WTC11 (cell line): ENCODE results near the gene SOX18. TPM values are rescaled to one million over a fixed set of nuclear protein-coding genes. Genes with fewer than 3 reads are reported as not detected.

Source experiments
- ATAC-seq: fragments of 200-7000 bp; cut with Tn5 transposase; 2 replicates; pipeline ENCODE4 v1.10.0; 2021; ENCODE audit warnings: mild to moderate bottlenecking, moderate library complexity
- CTCF ChIA-PET: fragments of 300-600 bp; sonication (Branson Sonifier 250); formaldehyde crosslinking; loops from one replicate; lab custom pipeline; 2021; ENCODE audit warnings: antibody characterized with exemption; lab: Charles Lee
- POLR2A ChIA-PET: fragments of 350-600 bp; sonication (Branson Sonifier 250); formaldehyde crosslinking; loops from one replicate; lab custom pipeline; 2021; ENCODE audit warnings: antibody characterized with exemption; lab: Charles Lee
- DNase-seq: peaks from one replicate; pipeline ENCODE4 v3.0.0; 2021; ENCODE audit warnings: low spot score
- H3K27ac Mint-ChIP-seq: 2 replicates; pipeline ENCODE4 v1.8.0; 2021; ENCODE audit warnings: mixed read lengths
- H3K27me3 Mint-ChIP-seq: 2 replicates; pipeline ENCODE4 v1.8.0; 2021; ENCODE audit warnings: low read depth, mild to moderate bottlenecking, moderate library complexity, mixed read lengths
- H3K36me3 Mint-ChIP-seq: 2 replicates; pipeline ENCODE4 v1.8.0; 2021; ENCODE audit warnings: mixed read lengths
- H3K4me1 Mint-ChIP-seq: 2 replicates; pipeline ENCODE4 v1.8.0; 2022; ENCODE audit warnings: mixed read lengths
- H3K4me3 Mint-ChIP-seq: 2 replicates; pipeline ENCODE4 v1.8.0; 2021; ENCODE audit warnings: mild to moderate bottlenecking, moderate library complexity, mixed read lengths
- H3K9me3 Mint-ChIP-seq: 2 replicates; pipeline ENCODE4 v1.8.0; 2021; ENCODE audit warnings: mixed read lengths
- AR ChIP-seq: fragments of 250-450 bp; sonication (Bioruptor Pico); IDR thresholded peaks from 2 replicates; pipeline ENCODE4 v1.9.0; 2021; ENCODE audit warnings: mild to moderate bottlenecking
- CREM ChIP-seq: sonication (generic); formaldehyde crosslinking; IDR thresholded peaks from 2 replicates; pipeline ENCODE4 v1.8.1; 2022; ENCODE audit warnings: mild to moderate bottlenecking, missing genetic modification reagents, moderate library complexity
- CTCF ChIP-seq: fragments of 200-600 bp; IDR thresholded peaks from 2 replicates; pipeline ENCODE4 v1.8.0; 2022; ENCODE audit warnings: antibody characterized with exemption
- E2F1 ChIP-seq: sonication (generic); formaldehyde crosslinking; IDR thresholded peaks from 2 replicates; pipeline ENCODE4 v1.8.0; 2022; ENCODE audit warnings: mild to moderate bottlenecking, missing genetic modification reagents
- ELF4 ChIP-seq: sonication (generic); formaldehyde crosslinking; IDR thresholded peaks from 2 replicates; pipeline ENCODE4 v1.8.1; 2022; ENCODE audit warnings: low read depth, mild to moderate bottlenecking, moderate library complexity, missing genetic modification reagents
- FOXP1 ChIP-seq: sonication (generic); formaldehyde crosslinking; IDR thresholded peaks from 2 replicates; pipeline ENCODE4 v1.8.0; 2022; ENCODE audit warnings: missing genetic modification reagents, mild to moderate bottlenecking, moderate library complexity, borderline replicate concordance
- JUN ChIP-seq: sonication (generic); formaldehyde crosslinking; IDR thresholded peaks from 2 replicates; pipeline ENCODE4 v1.8.0; 2023; ENCODE audit warnings: mild to moderate bottlenecking, missing genetic modification reagents
- MAX ChIP-seq: sonication (generic); formaldehyde crosslinking; IDR thresholded peaks from 2 replicates; pipeline ENCODE4 v1.8.0; 2022; ENCODE audit warnings: mild to moderate bottlenecking, missing genetic modification reagents
- NFATC4 ChIP-seq: fragments of 250-450 bp; sonication (Bioruptor Pico); IDR thresholded peaks from 2 replicates; pipeline ENCODE4 v1.9.0; 2021; ENCODE audit warnings: mild to moderate bottlenecking
- NFE2L1 ChIP-seq: sonication (generic); formaldehyde crosslinking; IDR thresholded peaks from 2 replicates; pipeline ENCODE4 v1.8.1; 2023; ENCODE audit warnings: missing genetic modification reagents
- OVOL2 ChIP-seq: fragments of 250-450 bp; sonication (Bioruptor Pico); IDR thresholded peaks from 2 replicates; pipeline ENCODE4 v1.9.0; 2021; ENCODE audit warnings: mild to moderate bottlenecking, borderline replicate concordance
- SOX15 ChIP-seq: fragments of 250-450 bp; sonication (Bioruptor Pico); IDR thresholded peaks from 2 replicates; pipeline ENCODE4 v1.9.0; 2021; ENCODE audit warnings: mild to moderate bottlenecking
- TCF7 ChIP-seq: sonication (generic); formaldehyde crosslinking; IDR thresholded peaks from 2 replicates; pipeline ENCODE4 v1.8.0; 2022; ENCODE audit warnings: mild to moderate bottlenecking, low read depth, missing genetic modification reagents, moderate library complexity
- TP53 ChIP-seq: sonication (generic); formaldehyde crosslinking; IDR thresholded peaks from 2 replicates; pipeline ENCODE4 v1.8.1; 2023; ENCODE audit warnings: mild to moderate bottlenecking, missing genetic modification reagents
- ZNF219 ChIP-seq: sonication (generic); formaldehyde crosslinking; IDR thresholded peaks from 2 replicates; pipeline ENCODE4 v1.8.0; 2023; ENCODE audit warnings: missing genetic modification reagents, mild to moderate bottlenecking, borderline replicate concordance
- ZNF232 ChIP-seq: sonication (generic); formaldehyde crosslinking; IDR thresholded peaks from 2 replicates; pipeline ENCODE4 v1.8.0; 2022; ENCODE audit warnings: mild to moderate bottlenecking, missing genetic modification reagents
- ZNF263 ChIP-seq: sonication (generic); formaldehyde crosslinking; IDR thresholded peaks from 2 replicates; pipeline ENCODE4 v1.8.1; 2022; ENCODE audit warnings: low read depth, mild to moderate bottlenecking, moderate library complexity, missing genetic modification reagents
- ZNF317 ChIP-seq: sonication (generic); formaldehyde crosslinking; IDR thresholded peaks from 2 replicates; pipeline ENCODE4 v1.8.1; 2023; ENCODE audit warnings: low read depth, mild to moderate bottlenecking, moderate library complexity, missing genetic modification reagents, borderline replicate concordance
- total RNA-seq: library from RNA; stranded (reverse); gene quantifications from 3 replicates; pipeline ENCODE4 v1.2.3, GENCODE V29; 2021

The SOX18 gene
- total RNA-seq, 1 experiment from 2014 or later = 0.81 TPM

- CTCF ChIA-PET = interaction anchor here (1.0 kb wide), 1 partner anchor 19 kb away, joined by 4 read pairs; no protein-coding TSS in a partner anchor
- no peak for DNase-seq
- no peak overlapping the region for H3K27ac Mint-ChIP-seq
- H3K4me1 Mint-ChIP-seq = peaks cover 12% of the 10 kb centered on the region
- POLR2A ChIA-PET = no interaction called here
- H3K9me3 Mint-ChIP-seq = no peaks in the 10 kb centered on the region
- peaks cover 12% of the 10 kb centered on the region for H3K27me3 Mint-ChIP-seq
- no peak for ATAC-seq
- no peaks in the 10 kb centered on the region for H3K36me3 Mint-ChIP-seq
- TF ChIP-seq TP53 (CRISPR knock-in tag) (no peak), FOXP1 (no peak), TCF7 (CRISPR knock-in tag) (no peak)
- TF ChIP-seq, all 79 proteins: peak for 0
- H3K4me3 Mint-ChIP-seq = no peak overlapping the region
Observed at GRCh38 chr20:64076061-64076997, 26.9 kb upstream of the SOX18 start.

- Mint-ChIP-seq H3K36me3 (no peaks in the 10 kb centered on the region), H3K4me3 (no peak overlapping the region), H3K27ac (no peak overlapping the region), H3K27me3 (peaks cover 6% of the 10 kb centered on the region), H3K9me3 (no peaks in the 10 kb centered on the region), H3K4me1 (peaks cover 9% of the 10 kb centered on the region)
- ATAC-seq (no peak), DNase-seq (no peak)
- POLR2A ChIA-PET = no interaction called here
- CTCF ChIA-PET = interaction anchor here (0.6 to 0.9 kb wide), 3 partner anchors 8 to 134 kb away, joined by 3 read pairs; no protein-coding TSS in a partner anchor
- TF ChIP-seq ZNF317 (CRISPR knock-in tag) (no peak), E2F1 (no peak), OVOL2 (CRISPR knock-in tag) (no peak), ZNF232 (CRISPR knock-in tag) (no peak), ZNF219 (CRISPR knock-in tag) (no peak), NFE2L1 (no peak), NFATC4 (CRISPR knock-in tag) (no peak)
Observed at GRCh38 chr20:64075556-64075955, 26.1 kb upstream of the SOX18 start.

GRCh38 chr20:64074963-64075362 lies 25.5 kb upstream of the SOX18 start:
- CTCF ChIA-PET = interaction anchor here (0.7 to 0.9 kb wide), 2 partner anchors 9 to 45 kb away, joined by 3 read pairs; no protein-coding TSS in a partner anchor
- Mint-ChIP-seq H3K4me1 (peaks cover 9% of the 10 kb centered on the region), H3K9me3 (no peaks in the 10 kb centered on the region), H3K36me3 (no peaks in the 10 kb centered on the region)
- no peak for ATAC-seq
- TF ChIP-seq AR (CRISPR knock-in tag) (no peak), MAX (CRISPR knock-in tag) (no peak), JUN (CRISPR knock-in tag) (no peak), CTCF (no peak), SOX15 (CRISPR knock-in tag) (no peak), ELF4 (CRISPR knock-in tag) (no peak), NFATC4 (CRISPR knock-in tag) (no peak), CREM (no peak), ZNF263 (CRISPR knock-in tag) (no peak)
- TF ChIP-seq, all 79 proteins: peak for 0
- no peaks in the 10 kb centered on the region; the same call in 1 of the 2 replicates for H3K27me3 Mint-ChIP-seq
- H3K4me3 Mint-ChIP-seq = no peak overlapping the region
- no peak overlapping the region for H3K27ac Mint-ChIP-seq
- POLR2A ChIA-PET = no interaction called here
- DNase-seq = no peak
